ENCODE measurements around the gene DDR2.

DDR2 gene

GRCh38 chr1:162612606-162613400 is 19.5 kb upstream of the DDR2 start:
- no peak overlapping the region for H3K23ac ChIP-seq (ENCODE audit: low read length)
- H2BK120ac ChIP-seq (ENCODE audit: low read depth, low read length): no peak overlapping the region
- H3K56ac ChIP-seq (ENCODE audit: low read length): no peak overlapping the region
- no peak for DNase-seq
- H3K9ac ChIP-seq (ENCODE audit: low read length): no peak overlapping the region
- H3K4me2 ChIP-seq (ENCODE audit: low read length): no peak overlapping the region
- H2AK5ac ChIP-seq (ENCODE audit: low read length): no peak overlapping the region
- H4K8ac ChIP-seq (ENCODE audit: low read depth, low read length): no peak overlapping the region
- no peaks in the 10 kb centered on the region for H3K27me3 ChIP-seq (ENCODE audit: insufficient read depth, low read length, poor library complexity)
- H3K4me1 ChIP-seq (ENCODE audit: control insufficient read depth, low read depth, low read length): no peaks in the 10 kb centered on the region
- no peak overlapping the region for H3K18ac ChIP-seq (ENCODE audit: low read length)
- H3K79me2 ChIP-seq (ENCODE audit: control insufficient read depth, insufficient read depth, low read length): no peaks in the 10 kb centered on the region
- H3K4ac ChIP-seq (ENCODE audit: low read depth, low read length): no peak overlapping the region
- no peak overlapping the region for H3K27ac ChIP-seq (ENCODE audit: low read depth, low read length)
- no peaks in the 10 kb centered on the region for H3K79me1 ChIP-seq (ENCODE audit: low read length)
- H3K4me3 ChIP-seq (ENCODE audit: low read length): no peak overlapping the region
- H4K5ac ChIP-seq (ENCODE audit: low read length): no peak overlapping the region
- no CpG with 5 or more reads among the region's 8 CpGs for WGBS (ENCODE audit: extremely low coverage, insufficient coverage, low lambda C conversion rate)
- H2BK15ac ChIP-seq (replicated peaks; ENCODE audit: low read depth): no peak overlapping the region
- H3K36me3 ChIP-seq (ENCODE audit: control insufficient read depth, insufficient read depth, low read length): no peaks in the 10 kb centered on the region
- no peak overlapping the region for H2BK5ac ChIP-seq (ENCODE audit: low read length)

- Histone ChIP-seq H3K79me1 (ENCODE audit: low read length) (no peaks in the 10 kb centered on the region), H3K23ac (ENCODE audit: low read length) (no peak overlapping the region), H3K4me3 (ENCODE audit: low read length) (no peak overlapping the region), H2AK5ac (ENCODE audit: low read length) (no peak overlapping the region), H2BK15ac (replicated peaks; ENCODE audit: low read depth) (no peak overlapping the region), H2BK120ac (ENCODE audit: low read depth, low read length) (no peak overlapping the region), H3K4me2 (ENCODE audit: low read length) (no peak overlapping the region), H4K5ac (ENCODE audit: low read length) (no peak overlapping the region), H3K27me3 (ENCODE audit: insufficient read depth, low read length, poor library complexity) (no peaks in the 10 kb centered on the region), H3K79me2 (ENCODE audit: control insufficient read depth, insufficient read depth, low read length) (no peaks in the 10 kb centered on the region), H3K18ac (ENCODE audit: low read length) (no peak overlapping the region), H3K4me1 (ENCODE audit: control insufficient read depth, low read depth, low read length) (no peaks in the 10 kb centered on the region), H3K27ac (ENCODE audit: low read depth, low read length) (no peak overlapping the region), H3K9ac (ENCODE audit: low read length) (no peak overlapping the region), H2BK5ac (ENCODE audit: low read length) (no peak overlapping the region), H3K56ac (ENCODE audit: low read length) (no peak overlapping the region), H3K4ac (ENCODE audit: low read depth, low read length) (no peak overlapping the region), H4K8ac (ENCODE audit: low read depth, low read length) (no peak overlapping the region), H3K36me3 (ENCODE audit: control insufficient read depth, insufficient read depth, low read length) (no peaks in the 10 kb centered on the region)
- no CpG with 5 or more reads among the region's 1 CpG for WGBS (ENCODE audit: extremely low coverage, insufficient coverage, low lambda C conversion rate)
- no peak for DNase-seq
Observed at GRCh38 chr1:162616848-162617247, 15.4 kb upstream of the DDR2 start.

GRCh38 chr1:162617513-162617912 is 14.8 kb upstream of the DDR2 start:
- no peak overlapping the region for H2BK15ac ChIP-seq (replicated peaks; ENCODE audit: low read depth)
- H3K36me3 ChIP-seq (ENCODE audit: control insufficient read depth, insufficient read depth, low read length): no peaks in the 10 kb centered on the region
- no peaks in the 10 kb centered on the region for H3K79me2 ChIP-seq (ENCODE audit: control insufficient read depth, insufficient read depth, low read length)
- no peaks in the 10 kb centered on the region for H3K79me1 ChIP-seq (ENCODE audit: low read length)
- no peak overlapping the region for H4K8ac ChIP-seq (ENCODE audit: low read depth, low read length)
- no peaks in the 10 kb centered on the region for H3K4me1 ChIP-seq (ENCODE audit: control insufficient read depth, low read depth, low read length)
- H3K18ac ChIP-seq (ENCODE audit: low read length): no peak overlapping the region
- no peak overlapping the region for H2BK5ac ChIP-seq (ENCODE audit: low read length)
- WGBS (ENCODE audit: extremely low coverage, insufficient coverage, low lambda C conversion rate): no CpG with 5 or more reads among the region's 1 CpG
- H3K27me3 ChIP-seq (ENCODE audit: insufficient read depth, low read length, poor library complexity): no peaks in the 10 kb centered on the region
- no peak overlapping the region for H3K4me2 ChIP-seq (ENCODE audit: low read length)
- no peak overlapping the region for H3K4me3 ChIP-seq (ENCODE audit: low read length)
- H2BK120ac ChIP-seq (ENCODE audit: low read depth, low read length): no peak overlapping the region
- H3K4ac ChIP-seq (ENCODE audit: low read depth, low read length): no peak overlapping the region
- H3K9ac ChIP-seq (ENCODE audit: low read length): no peak overlapping the region
- no peak for DNase-seq
- H3K56ac ChIP-seq (ENCODE audit: low read length): no peak overlapping the region
- H3K27ac ChIP-seq (ENCODE audit: low read depth, low read length): no peak overlapping the region
- no peak overlapping the region for H2AK5ac ChIP-seq (ENCODE audit: low read length)
- no peak overlapping the region for H4K5ac ChIP-seq (ENCODE audit: low read length)
- H3K23ac ChIP-seq (ENCODE audit: low read length): no peak overlapping the region

GRCh38 chr1:162619076-162619475 is 13.2 kb upstream of the DDR2 start:
- Histone ChIP-seq H3K9ac (ENCODE audit: low read length) (no peak overlapping the region), H2BK15ac (replicated peaks; ENCODE audit: low read depth) (no peak overlapping the region), H3K4me3 (ENCODE audit: low read length) (no peak overlapping the region), H3K4me1 (ENCODE audit: control insufficient read depth, low read depth, low read length) (no peaks in the 10 kb centered on the region), H4K8ac (ENCODE audit: low read depth, low read length) (no peak overlapping the region), H2AK5ac (ENCODE audit: low read length) (no peak overlapping the region), H3K23ac (ENCODE audit: low read length) (no peak overlapping the region), H3K4ac (ENCODE audit: low read depth, low read length) (no peak overlapping the region), H3K4me2 (ENCODE audit: low read length) (no peak overlapping the region), H3K79me1 (ENCODE audit: low read length) (no peaks in the 10 kb centered on the region), H3K18ac (ENCODE audit: low read length) (no peak overlapping the region), H2BK5ac (ENCODE audit: low read length) (no peak overlapping the region), H3K56ac (ENCODE audit: low read length) (no peak overlapping the region), H3K27me3 (ENCODE audit: insufficient read depth, low read length, poor library complexity) (no peaks in the 10 kb centered on the region), H2BK120ac (ENCODE audit: low read depth, low read length) (no peak overlapping the region), H3K27ac (ENCODE audit: low read depth, low read length) (no peak overlapping the region), H3K79me2 (ENCODE audit: control insufficient read depth, insufficient read depth, low read length) (no peaks in the 10 kb centered on the region), H3K36me3 (ENCODE audit: control insufficient read depth, insufficient read depth, low read length) (no peaks in the 10 kb centered on the region), H4K5ac (ENCODE audit: low read length) (no peak overlapping the region)
- no CpG with 5 or more reads among the region's 3 CpGs for WGBS (ENCODE audit: extremely low coverage, insufficient coverage, low lambda C conversion rate)
- DNase-seq: no peak

- no peak overlapping the region for H2AK5ac ChIP-seq (ENCODE audit: low read length)
- H3K27ac ChIP-seq (ENCODE audit: low read depth, low read length): no peak overlapping the region
Observed at GRCh38 chr1:162621256-162621655, 11.0 kb upstream of the DDR2 start.

GRCh38 chr1:162625679-162626078 is 6.6 kb upstream of the DDR2 start:
- Histone ChIP-seq H3K4me3 (ENCODE audit: low read length) (no peak overlapping the region), H3K4ac (ENCODE audit: low read depth, low read length) (no peak overlapping the region), H3K36me3 (ENCODE audit: control insufficient read depth, insufficient read depth, low read length) (no peaks in the 10 kb centered on the region), H2BK15ac (replicated peaks; ENCODE audit: low read depth) (no peak overlapping the region), H3K9ac (ENCODE audit: low read length) (no peak overlapping the region), H3K27ac (ENCODE audit: low read depth, low read length) (no peak overlapping the region), H3K79me1 (ENCODE audit: low read length) (no peaks in the 10 kb centered on the region), H2AK5ac (ENCODE audit: low read length) (no peak overlapping the region), H3K18ac (ENCODE audit: low read length) (no peak overlapping the region), H2BK5ac (ENCODE audit: low read length) (no peak overlapping the region), H4K5ac (ENCODE audit: low read length) (no peak overlapping the region), H2BK120ac (ENCODE audit: low read depth, low read length) (no peak overlapping the region), H4K8ac (ENCODE audit: low read depth, low read length) (no peak overlapping the region), H3K4me1 (ENCODE audit: control insufficient read depth, low read depth, low read length) (no peaks in the 10 kb centered on the region), H3K23ac (ENCODE audit: low read length) (no peak overlapping the region), H3K27me3 (ENCODE audit: insufficient read depth, low read length, poor library complexity) (no peaks in the 10 kb centered on the region), H3K79me2 (ENCODE audit: control insufficient read depth, insufficient read depth, low read length) (no peaks in the 10 kb centered on the region), H3K4me2 (ENCODE audit: low read length) (no peak overlapping the region), H3K56ac (ENCODE audit: low read length) (no peak overlapping the region)
- no CpG with 5 or more reads among the region's 2 CpGs for WGBS (ENCODE audit: extremely low coverage, insufficient coverage, low lambda C conversion rate)
- DNase-seq: no peak

More at GRCh38 chr1:162621256-162621655, 11.0 kb upstream of the DDR2 start:
- no peak overlapping the region for H4K5ac ChIP-seq (ENCODE audit: low read length)
- H4K8ac ChIP-seq (ENCODE audit: low read depth, low read length): no peak overlapping the region
- H3K9ac ChIP-seq (ENCODE audit: low read length): no peak overlapping the region
- no peak overlapping the region for H3K4me2 ChIP-seq (ENCODE audit: low read length)
- no peak overlapping the region for H2BK120ac ChIP-seq (ENCODE audit: low read depth, low read length)
- H3K79me2 ChIP-seq (ENCODE audit: control insufficient read depth, insufficient read depth, low read length): no peaks in the 10 kb centered on the region
- H3K18ac ChIP-seq (ENCODE audit: low read length): no peak overlapping the region
- H3K23ac ChIP-seq (ENCODE audit: low read length): no peak overlapping the region
- H3K4ac ChIP-seq (ENCODE audit: low read depth, low read length): no peak overlapping the region
- H3K56ac ChIP-seq (ENCODE audit: low read length): no peak overlapping the region
- no peak for DNase-seq
- no peaks in the 10 kb centered on the region for H3K4me1 ChIP-seq (ENCODE audit: control insufficient read depth, low read depth, low read length)
- no peaks in the 10 kb centered on the region for H3K79me1 ChIP-seq (ENCODE audit: low read length)
- H2BK15ac ChIP-seq (replicated peaks; ENCODE audit: low read depth): no peak overlapping the region
- H3K36me3 ChIP-seq (ENCODE audit: control insufficient read depth, insufficient read depth, low read length): no peaks in the 10 kb centered on the region
- H3K4me3 ChIP-seq (ENCODE audit: low read length): no peak overlapping the region
- no peaks in the 10 kb centered on the region for H3K27me3 ChIP-seq (ENCODE audit: insufficient read depth, low read length, poor library complexity)
- H2BK5ac ChIP-seq (ENCODE audit: low read length): no peak overlapping the region

All from mesendoderm (in vitro differentiated cells).